ENCODE results near the gene SBF2.

Gene SBF2

DNA sequence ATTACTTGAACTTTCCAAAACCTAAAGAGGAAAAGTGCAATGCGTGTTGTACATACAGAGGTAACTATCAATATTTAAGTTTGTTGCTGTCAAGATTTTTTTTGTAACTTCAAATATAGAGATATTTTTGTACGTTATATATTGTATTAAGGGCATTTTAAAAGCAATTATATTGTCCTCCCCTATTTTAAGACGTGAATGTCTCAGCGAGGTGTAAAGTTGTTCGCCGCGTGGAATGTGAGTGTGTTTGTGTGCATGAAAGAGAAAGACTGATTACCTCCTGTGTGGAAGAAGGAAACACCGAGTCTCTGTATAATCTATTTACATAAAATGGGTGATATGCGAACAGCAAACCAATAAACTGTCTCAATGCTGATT lies 13.0 kb upstream of the SBF2 start:
- TF ChIP-seq POLR2A (IDR thresholded peaks at IDR 0.05; ENCODE audit: extremely low read depth, insufficient read length): no peak
- TF ChIP-seq, protein P1, sequence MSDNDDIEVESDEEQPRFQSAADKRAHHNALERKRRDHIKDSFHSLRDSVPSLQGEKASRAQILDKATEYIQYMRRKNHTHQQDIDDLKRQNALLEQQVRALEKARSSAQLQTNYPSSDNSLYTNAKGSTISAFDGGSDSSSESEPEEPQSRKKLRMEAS (IDR thresholded peaks at IDR 0.05; ENCODE audit: low read depth, low read length): no peak
- TF ChIP-seq MYC (IDR thresholded peaks at IDR 0.05; ENCODE audit: low read depth, low read length): no peak
- TF ChIP-seq, protein P2, sequence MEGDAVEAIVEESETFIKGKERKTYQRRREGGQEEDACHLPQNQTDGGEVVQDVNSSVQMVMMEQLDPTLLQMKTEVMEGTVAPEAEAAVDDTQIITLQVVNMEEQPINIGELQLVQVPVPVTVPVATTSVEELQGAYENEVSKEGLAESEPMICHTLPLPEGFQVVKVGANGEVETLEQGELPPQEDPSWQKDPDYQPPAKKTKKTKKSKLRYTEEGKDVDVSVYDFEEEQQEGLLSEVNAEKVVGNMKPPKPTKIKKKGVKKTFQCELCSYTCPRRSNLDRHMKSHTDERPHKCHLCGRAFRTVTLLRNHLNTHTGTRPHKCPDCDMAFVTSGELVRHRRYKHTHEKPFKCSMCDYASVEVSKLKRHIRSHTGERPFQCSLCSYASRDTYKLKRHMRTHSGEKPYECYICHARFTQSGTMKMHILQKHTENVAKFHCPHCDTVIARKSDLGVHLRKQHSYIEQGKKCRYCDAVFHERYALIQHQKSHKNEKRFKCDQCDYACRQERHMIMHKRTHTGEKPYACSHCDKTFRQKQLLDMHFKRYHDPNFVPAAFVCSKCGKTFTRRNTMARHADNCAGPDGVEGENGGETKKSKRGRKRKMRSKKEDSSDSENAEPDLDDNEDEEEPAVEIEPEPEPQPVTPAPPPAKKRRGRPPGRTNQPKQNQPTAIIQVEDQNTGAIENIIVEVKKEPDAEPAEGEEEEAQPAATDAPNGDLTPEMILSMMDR (IDR thresholded peaks at IDR 0.05; ENCODE audit: low read depth, low read length): no peak
- no peak for DNase-seq (ENCODE audit: low read depth)
- H3K4me3 ChIP-seq (ENCODE audit: low read depth, low read length): peak overlapping the region; percentile 74

DNA sequence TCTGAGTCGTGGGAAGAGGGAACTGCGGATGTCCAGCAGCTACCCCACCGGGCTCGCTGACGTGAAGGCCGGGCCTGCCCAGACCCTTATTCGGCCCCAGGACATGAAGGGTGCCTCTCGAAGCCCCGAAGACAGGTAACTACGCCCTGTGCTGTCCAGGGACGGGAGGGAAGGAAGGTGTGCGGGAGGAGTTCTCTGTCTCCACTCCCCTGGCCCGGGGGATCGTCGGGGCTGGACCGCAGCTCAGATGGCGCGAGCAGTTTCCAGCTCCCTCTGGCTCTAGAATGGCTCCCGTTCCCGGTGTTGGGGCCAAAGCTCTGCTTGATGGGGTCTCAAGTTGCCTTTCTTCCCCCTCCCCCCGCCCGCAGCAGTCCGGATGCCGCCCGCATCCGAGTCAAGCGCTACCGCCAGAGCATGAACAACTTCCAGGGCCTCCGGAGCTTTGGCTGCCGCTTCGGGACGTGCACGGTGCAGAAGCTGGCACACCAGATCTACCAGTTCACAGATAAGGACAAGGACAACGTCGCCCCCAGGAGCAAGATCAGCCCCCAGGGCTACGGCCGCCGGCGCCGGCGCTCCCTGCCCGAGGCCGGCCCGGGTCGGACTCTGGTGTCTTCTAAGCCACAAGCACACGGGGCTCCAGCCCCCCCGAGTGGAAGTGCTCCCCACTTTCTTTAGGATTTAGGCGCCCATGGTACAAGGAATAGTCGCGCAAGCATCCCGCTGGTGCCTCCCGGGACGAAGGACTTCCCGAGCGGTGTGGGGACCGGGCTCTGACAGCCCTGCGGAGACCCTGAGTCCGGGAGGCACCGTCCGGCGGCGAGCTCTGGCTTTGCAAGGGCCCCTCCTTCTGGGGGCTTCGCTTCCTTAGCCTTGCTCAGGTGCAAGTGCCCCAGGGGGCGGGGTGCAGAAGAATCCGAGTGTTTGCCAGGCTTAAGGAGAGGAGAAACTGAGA lies 12.2 kb upstream of the SBF2 start:
- peak; percentile 65 for DNase-seq (ENCODE audit: low read depth)
- H3K4me3 ChIP-seq (ENCODE audit: low read depth, low read length): peak overlapping the region; percentile 74
- TF ChIP-seq MYC (IDR thresholded peaks at IDR 0.05; ENCODE audit: low read depth, low read length): no peak
- TF ChIP-seq, protein P1 (IDR thresholded peaks at IDR 0.05; ENCODE audit: low read depth, low read length): no peak
- TF ChIP-seq, protein P2 (IDR thresholded peaks at IDR 0.05; ENCODE audit: low read depth, low read length): no peak
- TF ChIP-seq POLR2A (IDR thresholded peaks at IDR 0.05; ENCODE audit: extremely low read depth, insufficient read length): no peak

DNA sequence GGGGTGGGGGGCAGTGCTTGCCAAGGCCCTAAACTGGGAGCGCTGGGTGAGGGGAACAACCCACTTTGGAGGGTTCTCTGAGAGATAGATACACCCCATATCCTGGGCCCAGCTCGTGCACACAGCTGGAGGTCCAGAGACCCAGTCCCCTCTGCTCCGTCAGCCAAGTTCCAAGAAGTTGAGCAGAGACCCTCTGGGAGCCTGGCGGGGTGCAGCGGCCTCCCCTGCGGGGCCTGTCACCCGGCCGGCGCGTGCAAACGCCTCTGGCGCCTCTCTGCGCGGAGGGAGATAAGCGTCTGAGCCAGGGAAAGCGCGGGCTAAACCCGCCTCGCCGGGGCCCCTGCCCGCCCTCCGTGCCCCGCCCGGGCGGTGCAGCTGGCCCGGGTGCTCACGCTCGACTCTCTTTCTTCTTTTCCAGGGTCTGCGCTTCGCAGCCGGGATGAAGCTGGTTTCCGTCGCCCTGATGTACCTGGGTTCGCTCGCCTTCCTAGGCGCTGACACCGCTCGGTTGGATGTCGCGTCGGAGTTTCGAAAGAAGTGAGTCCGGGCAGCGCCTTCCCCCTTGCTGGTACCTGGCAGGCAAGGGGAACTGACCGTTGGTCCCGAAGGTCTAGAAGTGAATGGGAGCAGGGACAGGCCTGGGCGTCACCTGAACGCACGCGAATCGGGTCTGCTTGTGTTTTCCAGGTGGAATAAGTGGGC lies 11.4 kb upstream of the SBF2 start:
- DNase-seq (ENCODE audit: low read depth): peak; percentile 71
- H3K4me3 ChIP-seq (ENCODE audit: low read depth, low read length): peak overlapping the region; percentile 74
- no peak for TF ChIP-seq MYC (IDR thresholded peaks at IDR 0.05; ENCODE audit: low read depth, low read length)
- TF ChIP-seq, protein P1 (IDR thresholded peaks at IDR 0.05; ENCODE audit: low read depth, low read length): no peak
- TF ChIP-seq POLR2A (IDR thresholded peaks at IDR 0.05; ENCODE audit: extremely low read depth, insufficient read length): no peak
- TF ChIP-seq, protein P2 (IDR thresholded peaks at IDR 0.05; ENCODE audit: low read depth, low read length): no peak

DNA sequence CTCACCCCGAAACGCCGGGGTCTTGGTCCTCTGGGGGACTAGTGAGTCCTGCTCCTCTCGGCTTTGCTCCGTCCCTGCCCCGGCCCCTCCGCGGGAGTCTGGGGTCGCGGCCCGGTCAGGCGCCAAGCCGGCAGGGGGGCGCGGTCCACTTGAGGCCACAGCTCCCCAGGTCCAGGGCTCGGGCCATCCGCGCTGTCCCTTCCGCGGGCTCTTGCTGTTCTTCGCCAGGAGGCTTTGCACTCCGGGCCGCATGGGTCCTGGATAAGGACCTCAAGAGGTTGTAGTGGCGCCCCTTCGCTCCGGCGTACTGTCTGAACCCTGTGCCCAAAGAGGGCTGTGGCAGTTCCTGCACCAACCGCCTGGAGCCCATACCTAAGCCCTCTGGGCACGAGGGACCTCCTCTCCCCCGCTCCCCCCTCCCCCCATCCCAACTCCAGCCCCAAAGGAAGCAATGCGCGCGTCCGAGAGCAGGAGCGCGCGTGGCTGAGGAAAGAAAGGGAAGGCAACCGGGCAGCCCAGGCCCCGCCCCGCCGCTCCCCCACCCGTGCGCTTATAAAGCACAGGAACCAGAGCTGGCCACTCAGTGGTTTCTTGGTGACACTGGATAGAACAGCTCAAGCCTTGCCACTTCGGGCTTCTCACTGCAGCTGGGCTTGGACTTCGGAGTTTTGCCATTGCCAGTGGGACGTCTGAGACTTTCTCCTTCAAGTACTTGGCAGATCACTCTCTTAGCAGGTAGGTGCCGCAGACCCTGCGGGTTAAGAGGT lies 10.7 kb upstream of the SBF2 start, which contains the start of gene ADM:
ADM (plus strand) TSS at position 579 of the 767 bp plus-strand sequence. CDS start 628 bp downstream, outside the sequence.
- peak within 1 kb of the TSS; percentile 74 for H3K4me3 ChIP-seq (ENCODE audit: low read depth, low read length)
- DNase-seq (ENCODE audit: low read depth): peak; percentile 87
- TF ChIP-seq MYC (IDR thresholded peaks at IDR 0.05; ENCODE audit: low read depth, low read length) (peak; percentile 18; the same call in 1 of the 2 replicates), POLR2A (IDR thresholded peaks at IDR 0.05; ENCODE audit: extremely low read depth, insufficient read length) (peak; percentile 91)
- TF ChIP-seq, protein P1 (IDR thresholded peaks at IDR 0.05; ENCODE audit: low read depth, low read length): no peak
- TF ChIP-seq, protein P2 (IDR thresholded peaks at IDR 0.05; ENCODE audit: low read depth, low read length): peak; percentile 40
